Right lobe of liver (tissue), 4 donors: ENCODE measurements around the gene PLXND1.

Experiments
- CTCF ChIP-seq, 4 donors: fragments of 200-600 bp in 3 of 4; fragments of 450-650 bp in 1 of 4; IDR thresholded peaks; one replicate each; pipeline versions ENCODE4 v1.5.1 to v1.8.0; 2016 to 2022; ENCODE audit warnings: antibody characterized with exemption in 4 of 4, mild to moderate bottlenecking in 2 of 4
- POLR2A ChIP-seq: fragments of 450-650 bp; IDR thresholded peaks from one replicate; pipeline ENCODE4 v1.6.1; 2017; ENCODE audit warnings: antibody characterized with exemption, mild to moderate bottlenecking
- donor health status: DM: no; HTN: no; CAD: no.
- donor health status: DM: no; HTN: no; CAD: no.
- donor health status: DM: no; HTN: yes; CAD: no.

GRCh38 chr3:129614927-129615363 is 8.5 kb upstream of the PLXND1 start:
- no peak for TF ChIP-seq CTCF (IDR thresholded peaks at IDR 0.05)
- no peak for TF ChIP-seq POLR2A
